IMR-90 (cell line): ENCODE data around the gene SETD3.

Source experiments
- CTCF ChIP-seq: conservative IDR thresholded peaks from 2 replicates; pipeline ENCODE4 v1.5.1; 2012; ENCODE audit warnings: mild to moderate bottlenecking, low read depth, low read length, improper control_type of control experiment
- FOS ChIP-seq: fragments of 150-350 bp; IDR thresholded peaks from 2 replicates; pipeline ENCODE4 v1.6.1; 2016; ENCODE audit warnings: low read depth, low read length
- MAZ ChIP-seq: IDR thresholded peaks from 2 replicates; pipeline ENCODE4 v1.6.1; 2012; ENCODE audit warnings: low read depth, mild to moderate bottlenecking, low read length, improper control_type of control experiment, moderate library complexity, borderline replicate concordance
- MXI1 ChIP-seq: IDR thresholded peaks from 2 replicates; pipeline ENCODE4 v1.6.1; 2012; ENCODE audit warnings: low read depth, mild to moderate bottlenecking, low read length, moderate library complexity, borderline replicate concordance
- POLR2A ChIP-seq: IDR thresholded peaks from 2 replicates; pipeline ENCODE4 v1.6.1; 2012; ENCODE audit warnings: mild to moderate bottlenecking, low read depth, low read length
- RFX5 ChIP-seq: IDR thresholded peaks from 2 replicates; pipeline ENCODE4 v1.8.0; 2012; ENCODE audit warnings: low read depth, mild to moderate bottlenecking, low read length, moderate library complexity

GRCh38 chr14:99512571-99513182, 32.0 kb upstream of the SETD3 start:
- TF ChIP-seq MAZ (no peak), FOS (no peak), POLR2A (no peak), CTCF (no peak), RFX5 (no peak), MXI1 (no peak)
